Endothelial cell of umbilical vein (primary cell): ENCODE measurements around the gene SETD3. TPM values are rescaled to one million over a fixed set of nuclear protein-coding genes. Genes with fewer than 3 reads are reported as not detected.

Experiments used
- BruUV-seq: library from RNA; stranded (reverse); fragments of 400-500 nt; replicated peaks from 2 replicates; lab custom pipeline; 2021; lab: Mats Ljungman, UMichigan
- CTCF ChIA-PET: fragments of 300-600, 350-600 bp; sonication (Branson Sonifier 250); formaldehyde crosslinking; loops from one replicate; lab custom pipeline; 2021; ENCODE audit warnings: antibody characterized with exemption, inconsistent platforms; lab: Charles Lee
- POLR2A ChIA-PET: fragments of 300-600, 350-600 bp; sonication (Branson Sonifier 250); formaldehyde crosslinking; loops from one replicate; lab custom pipeline; 2021; ENCODE audit warnings: antibody characterized with exemption, inconsistent platforms; lab: Charles Lee
- DNase-seq: peaks from one replicate; pipeline ENCODE4 v3.0.0-alpha.2; 2011; ENCODE audit warnings: low read depth, low spot score
- FAIRE-seq: peaks from 2 replicates; lab custom pipeline; 2011; peaks lifted over from hg19 to GRCh38; lab: Jason Lieb, UNC
- H2AFZ ChIP-seq: 2 replicates; pipeline ENCODE4 v1.6.0; 2012; ENCODE audit warnings: low read depth, low read length, control low read depth, inconsistent platforms
- H3K27ac ChIP-seq: 2 replicates; pipeline ENCODE4 v1.5.1; 2011; ENCODE audit warnings: low read depth, mild to moderate bottlenecking, control low read depth, low read length, moderate library complexity; ENCODE audit not compliant: insufficient read depth
- H3K27me3 ChIP-seq, 2 experiments: 2 replicates each; pipeline versions ENCODE4 v1.6.0 to v1.6.1; 2011; ENCODE audit warnings: low read length in 2 of 2, mixed read lengths in 1 of 2; ENCODE audit not compliant: control insufficient read depth in 2 of 2, insufficient read depth in 2 of 2
- H3K36me3 ChIP-seq, 2 experiments: 2 replicates in 1 of 2; 3 replicates in 1 of 2; pipeline ENCODE4 v1.5.1; 2011; ENCODE audit warnings: low read length in 2 of 2, mild to moderate bottlenecking in 1 of 2, moderate library complexity in 1 of 2; ENCODE audit not compliant: control insufficient read depth in 2 of 2, insufficient read depth in 2 of 2; ENCODE audit errors: extremely low read depth in 1 of 2
- H3K4me1 ChIP-seq: 3 replicates; pipeline ENCODE4 v1.5.1; 2011; ENCODE audit warnings: mild to moderate bottlenecking, low read length; ENCODE audit not compliant: control insufficient read depth, insufficient read depth; ENCODE audit errors: extremely low read depth
- H3K4me2 ChIP-seq: 2 replicates; pipeline ENCODE4 v1.6.1; 2011; ENCODE audit warnings: low read length, control low read depth, mixed read lengths; ENCODE audit not compliant: insufficient read depth
- H3K4me3 ChIP-seq, 3 experiments: fragments of 200-600 bp in 1 of 3; sonication (generic), shearing (Covaris generic) in 1 of 3; replicated peaks in 1 of 3; 2 replicates each; pipeline ENCODE4 v1.5.1; 2011 to 2016; ENCODE audit warnings: control low read depth in 3 of 3, low read length in 3 of 3, mild to moderate bottlenecking in 2 of 3, inconsistent platforms in 1 of 3, low read depth in 1 of 3, moderate library complexity in 1 of 3; ENCODE audit not compliant: insufficient read depth in 1 of 3
- H3K79me2 ChIP-seq: 2 replicates; pipeline ENCODE4 v1.6.0; 2012; ENCODE audit warnings: low read length, inconsistent platforms; ENCODE audit not compliant: control insufficient read depth, insufficient read depth
- H3K9ac ChIP-seq: replicated peaks from 2 replicates; pipeline ENCODE3; 2011; ENCODE audit warnings: low read length, control low read depth; ENCODE audit not compliant: insufficient read depth; ENCODE audit errors: extremely low read depth
- H3K9me1 ChIP-seq: replicated peaks from 3 replicates; pipeline ENCODE4 v1.6.0; 2011; ENCODE audit warnings: mild to moderate bottlenecking, low read length; ENCODE audit not compliant: control insufficient read depth, insufficient read depth; ENCODE audit errors: extremely low read depth
- H3K9me3 ChIP-seq: replicated peaks from 2 replicates; pipeline ENCODE4 v1.5.1; 2012; ENCODE audit warnings: low read length, inconsistent platforms; ENCODE audit not compliant: control insufficient read depth, insufficient read depth
- H4K20me1 ChIP-seq: replicated peaks from 2 replicates; pipeline ENCODE3; 2011; ENCODE audit warnings: mild to moderate bottlenecking, low read length; ENCODE audit not compliant: control insufficient read depth, insufficient read depth; ENCODE audit errors: extremely low read depth
- CTCF ChIP-seq, 2 donors: IDR thresholded peaks; 1 replicate in 1 of 2; 2 replicates in 1 of 2; pipeline ENCODE4 v1.5.1; 2011; ENCODE audit warnings: low read length in 2 of 2, mild to moderate bottlenecking in 2 of 2, moderate library complexity in 2 of 2, control low read depth in 1 of 2, inconsistent platforms in 1 of 2, low read depth in 1 of 2; ENCODE audit not compliant: insufficient read depth in 1 of 2; ENCODE audit errors: extremely low read depth in 1 of 2
- EZH2 ChIP-seq: IDR thresholded peaks from 2 replicates; pipeline ENCODE4 v1.6.1; 2012; ENCODE audit warnings: borderline replicate concordance, low read depth, mild to moderate bottlenecking, moderate library complexity, low read length, inconsistent platforms; ENCODE audit not compliant: severe bottlenecking
- FOS ChIP-seq: IDR thresholded peaks from 2 replicates; pipeline ENCODE4 v1.6.1; 2011; ENCODE audit warnings: mild to moderate bottlenecking, low read length, moderate library complexity, borderline replicate concordance; ENCODE audit not compliant: insufficient read depth
- GATA2 ChIP-seq: IDR thresholded peaks from 2 replicates; pipeline ENCODE4 v1.7.0; 2011; ENCODE audit warnings: low read depth, mild to moderate bottlenecking, moderate library complexity, mixed read lengths, low read length; ENCODE audit not compliant: insufficient read length, insufficient read depth
- JUN ChIP-seq: IDR thresholded peaks from 2 replicates; pipeline ENCODE4 v1.6.1; 2011; ENCODE audit warnings: borderline replicate concordance, low read depth; ENCODE audit not compliant: insufficient read length, insufficient read depth
- MAX ChIP-seq: IDR thresholded peaks from 2 replicates; pipeline ENCODE4 v1.6.1; 2011; ENCODE audit not compliant: insufficient read depth, insufficient read length
- MYC ChIP-seq: IDR thresholded peaks from one replicate; pipeline ENCODE4 v1.6.1; 2011; ENCODE audit warnings: mild to moderate bottlenecking, low read depth, low read length
- POLR2A ChIP-seq: IDR thresholded peaks from 2 replicates; pipeline ENCODE4 v1.6.1; 2012; ENCODE audit warnings: low read depth, mild to moderate bottlenecking, control low read depth, low read length
- POLR2AphosphoS5 ChIP-seq: IDR thresholded peaks from 2 replicates; pipeline ENCODE4 v1.6.1; 2012; ENCODE audit warnings: low read depth, mild to moderate bottlenecking, control low read depth, low read length, moderate library complexity; ENCODE audit not compliant: insufficient read depth
- dilution Hi-C: fragments of 300-500 bp; cut with MboI; formaldehyde crosslinking; loops from one replicate; pipeline ENCODE4 v1.15.0; 2019; ENCODE audit warnings: low sequenced_read_pairs; ENCODE audit not compliant: extremely low pct_ligation_motif_present
- intact Hi-C: fragments of 100-400 bp; cut with micrococcal nuclease; formaldehyde crosslinking; loops from one replicate; pipeline ENCODE4 v1.10.0; 2022
- polyA plus RNA-seq, 4 experiments: library from polyadenylated mRNA; depleted of rRNA in 3 of 4; stranded (reverse) in 3 of 4; unstranded in 1 of 4; fragments of >200 nt; gene quantifications; 2 replicates each; pipeline versions ENCODE4 v1.2.1 to v1.2.3, GENCODE V29; 2011 to 2012; ENCODE audit warnings: missing spikeins in 1 of 4
- total RNA-seq: library from RNA; stranded (reverse); gene quantifications from 2 replicates; pipeline ENCODE4 v1.2.3, GENCODE V29; 2021

The SETD3 gene
- total and polyA plus RNA-seq, 2 donors (not counting 3 experiments of a cell fraction or from before 2014, with no cell fraction given) = 18.1 to 53.1 TPM

GRCh38 chr14:99381688-99382060 is 99.0 kb downstream of the SETD3 start:
- DNase-seq (no peak), FAIRE-seq (no peak)
- Histone ChIP-seq H2AFZ (no peak overlapping the region), H3K27me3 (peaks cover 0 to 3% of the 10 kb centered on the region in 2 experiments), H3K9me1 (no peaks in the 10 kb centered on the region), H3K9me3 (no peaks in the 10 kb centered on the region), H3K4me2 (no peak overlapping the region), H3K27ac (no peak overlapping the region), H4K20me1 (no peaks in the 10 kb centered on the region), H3K4me3 (no peak overlapping the region), H3K36me3 (no peaks in the 10 kb centered on the region), H3K79me2 (no peaks in the 10 kb centered on the region), H3K9ac (no peak overlapping the region), H3K4me1 (no peaks in the 10 kb centered on the region)
- POLR2A ChIA-PET = no interaction called here
- intact Hi-C loops = no loop called here
- TF ChIP-seq MYC (no peak), JUN (no peak), POLR2AphosphoS5 (no peak), CTCF (IDR thresholded peaks at IDR 0.05; ENCODE audit: extremely low read depth in 1 of 2, insufficient read depth in 1 of 2, low read depth in 1 of 2, low read length in 2 of 2) (no peak), EZH2 (no peak), POLR2A (no peak), GATA2 (no peak), MAX (no peak), FOS (no peak)
- dilution Hi-C loops = no loop called here
- BruUV-seq = no TSS peak
- CTCF ChIA-PET = interaction anchor here (1.2 to 3.8 kb wide), 3 partner anchors 10 to 34 kb away, joined by 4 to 15 read pairs (median 5); no protein-coding TSS in a partner anchor
